ENCODE measurements around the gene IL1R2. TPM values are rescaled to one million over a fixed set of nuclear protein-coding genes. Genes with fewer than 3 reads are reported as not detected.
A peak's percentile ranks its signal among the peaks of the same experiment; 100 is the strongest.

The IL1R2 gene
- total RNA-seq, 2 experiments from 2014 or later, result 10.3 to 10.5 TPM

GRCh38 chr2:102015399-102015798 is 23.6 kb downstream of the IL1R2 start:
- H3K27me3 Mint-ChIP-seq (ENCODE audit: low read depth), result no peaks in the 10 kb centered on the region
- intact Hi-C loops (cut with micrococcal nuclease), result no loop called here

GRCh38 chr2:102016399-102016955 is 24.7 kb downstream of the IL1R2 start:
- no peaks in the 10 kb centered on the region for H3K27me3 Mint-ChIP-seq (ENCODE audit: low read depth)
- intact Hi-C loops (cut with micrococcal nuclease), result no loop called here
- H3K4me3 Mint-ChIP-seq, result no peak overlapping the region
- H3K27ac Mint-ChIP-seq, result no peak overlapping the region
- CTCF ChIA-PET, result interaction anchor here (0.6 to 3.4 kb wide), 2 partner anchors 222 to 225 kb away, joined by 3 to 20 read pairs; no protein-coding TSS in a partner anchor
- H3K36me3 Mint-ChIP-seq (ENCODE audit: low read depth), result peaks cover 9% of the 10 kb centered on the region
- peaks cover 7% of the 10 kb centered on the region for H3K9me3 Mint-ChIP-seq
- peaks cover 43% of the 10 kb centered on the region for H3K4me1 Mint-ChIP-seq (ENCODE audit: low read depth)
- no peak for DNase-seq

More at GRCh38 chr2:102015399-102015798, 23.6 kb downstream of the IL1R2 start:
- peaks cover 9% of the 10 kb centered on the region for H3K36me3 Mint-ChIP-seq (ENCODE audit: low read depth)
- H3K27ac Mint-ChIP-seq, result no peak overlapping the region
- DNase-seq, result no peak
- CTCF ChIA-PET, result interaction anchor here (1.5 to 4.9 kb wide), 3 partner anchors 9 to 226 kb away, joined by 6 to 37 read pairs (median 20); no protein-coding TSS in a partner anchor
- no peak overlapping the region for H3K4me3 Mint-ChIP-seq
- H3K9me3 Mint-ChIP-seq, result peaks cover 7% of the 10 kb centered on the region
- peaks cover 44% of the 10 kb centered on the region for H3K4me1 Mint-ChIP-seq (ENCODE audit: low read depth)

- H3K4me3 Mint-ChIP-seq, result no peak overlapping the region
- intact Hi-C loops (cut with micrococcal nuclease), result no loop called here
- DNase-seq, result no peak
- H3K27me3 Mint-ChIP-seq (ENCODE audit: low read depth), result no peaks in the 10 kb centered on the region
- H3K9me3 Mint-ChIP-seq, result no peaks in the 10 kb centered on the region
- CTCF ChIA-PET, result interaction anchor here (1.3 to 2.6 kb wide), 8 partner anchors 13 to 222 kb away, joined by 5 to 96 read pairs (median 18); no protein-coding TSS in a partner anchor
- no peaks in the 10 kb centered on the region for H3K36me3 Mint-ChIP-seq (ENCODE audit: low read depth)
- H3K4me1 Mint-ChIP-seq (ENCODE audit: low read depth), result peaks cover 24% of the 10 kb centered on the region
- no peak overlapping the region for H3K27ac Mint-ChIP-seq
Observed at GRCh38 chr2:102018823-102019445, 27.2 kb downstream of the IL1R2 start.

- no peak overlapping the region for H3K27ac Mint-ChIP-seq
- H3K4me1 Mint-ChIP-seq (ENCODE audit: low read depth), result peaks cover 25% of the 10 kb centered on the region
- CTCF ChIA-PET, result interaction anchor here (0.6 to 2.6 kb wide), 50 partner anchors 9 to 584 kb away, joined by 3 to 96 read pairs (median 4); partner anchors contain the start of gene IL1R1
- H3K9me3 Mint-ChIP-seq, result no peaks in the 10 kb centered on the region
- peak; percentile 93 for DNase-seq
- H3K36me3 Mint-ChIP-seq (ENCODE audit: low read depth), result no peaks in the 10 kb centered on the region
- intact Hi-C loops (cut with micrococcal nuclease), result loop anchor here (1.0 to 5.0 kb wide), 6 partner anchors 84 to 429 kb away; no protein-coding TSS in a partner anchor
- no peak overlapping the region for H3K4me3 Mint-ChIP-seq
- H3K27me3 Mint-ChIP-seq (ENCODE audit: low read depth), result no peaks in the 10 kb centered on the region
Observed at GRCh38 chr2:102020596-102021170, 28.9 kb downstream of the IL1R2 start.

GRCh38 chr2:102021779-102022178 is 30.0 kb downstream of the IL1R2 start:
- DNase-seq, result no peak
- no peak overlapping the region for H3K4me3 Mint-ChIP-seq
- H3K27ac Mint-ChIP-seq, result no peak overlapping the region
- H3K27me3 Mint-ChIP-seq (ENCODE audit: low read depth), result no peaks in the 10 kb centered on the region
- peaks cover 26% of the 10 kb centered on the region for H3K4me1 Mint-ChIP-seq (ENCODE audit: low read depth)
- CTCF ChIA-PET, result interaction anchor here (1.0 to 2.6 kb wide), 4 partner anchors 105 to 220 kb away, joined by 5 to 96 read pairs (median 15); no protein-coding TSS in a partner anchor
- H3K9me3 Mint-ChIP-seq, result no peaks in the 10 kb centered on the region
- intact Hi-C loops (cut with micrococcal nuclease), result loop anchor here (2.0 to 5.0 kb wide), 3 partner anchors 83 to 421 kb away; no protein-coding TSS in a partner anchor
- no peaks in the 10 kb centered on the region for H3K36me3 Mint-ChIP-seq (ENCODE audit: low read depth)

- Mint-ChIP-seq H3K4me1 (ENCODE audit: low read depth) (peaks cover 38% of the 10 kb centered on the region), H3K36me3 (ENCODE audit: low read depth) (no peaks in the 10 kb centered on the region), H3K9me3 (no peaks in the 10 kb centered on the region), H3K4me3 (no peak overlapping the region), H3K27ac (no peak overlapping the region), H3K27me3 (ENCODE audit: low read depth) (no peaks in the 10 kb centered on the region)
- intact Hi-C loops (cut with micrococcal nuclease), result loop anchor here (5.0 kb wide), 1 partner anchor 141 kb away; no protein-coding TSS in a partner anchor
- CTCF ChIA-PET, result interaction anchor here (1.0 to 7.8 kb wide), 2 partner anchors 217 to 218 kb away, joined by 5 to 49 read pairs; no protein-coding TSS in a partner anchor
- no peak for DNase-seq
Observed at GRCh38 chr2:102022884-102023539, 31.3 kb downstream of the IL1R2 start.

- Mint-ChIP-seq H3K36me3 (ENCODE audit: low read depth) (peaks cover 4% of the 10 kb centered on the region), H3K4me1 (ENCODE audit: low read depth) (peaks cover 46% of the 10 kb centered on the region), H3K27me3 (ENCODE audit: low read depth) (no peaks in the 10 kb centered on the region), H3K27ac (no peak overlapping the region), H3K4me3 (no peak overlapping the region), H3K9me3 (no peaks in the 10 kb centered on the region)
- DNase-seq, result no peak
- CTCF ChIA-PET, result interaction anchor here (1.1 to 7.8 kb wide), 2 partner anchors 25 to 216 kb away, joined by 3 to 49 read pairs; no protein-coding TSS in a partner anchor
- intact Hi-C loops (cut with micrococcal nuclease), result loop anchor here (5.0 kb wide), 1 partner anchor 142 kb away; no protein-coding TSS in a partner anchor
Observed at GRCh38 chr2:102024410-102024809, 32.6 kb downstream of the IL1R2 start.

- DNase-seq, result no peak
- Mint-ChIP-seq H3K9me3 (no peaks in the 10 kb centered on the region), H3K4me1 (ENCODE audit: low read depth) (peaks cover 48% of the 10 kb centered on the region), H3K4me3 (no peak overlapping the region), H3K27me3 (ENCODE audit: low read depth) (no peaks in the 10 kb centered on the region), H3K27ac (no peak overlapping the region), H3K36me3 (ENCODE audit: low read depth) (peaks cover 4% of the 10 kb centered on the region)
- intact Hi-C loops (cut with micrococcal nuclease), result no loop called here
- CTCF ChIA-PET, result interaction anchor here (1.1 to 7.8 kb wide), 2 partner anchors 25 to 215 kb away, joined by 3 to 49 read pairs; no protein-coding TSS in a partner anchor
Observed at GRCh38 chr2:102025016-102025501, 33.3 kb downstream of the IL1R2 start.

GRCh38 chr2:102025583-102026267 is 34.0 kb downstream of the IL1R2 start:
- Mint-ChIP-seq H3K4me1 (ENCODE audit: low read depth) (peaks cover 42% of the 10 kb centered on the region), H3K27ac (no peak overlapping the region)

GRCh38 chr2:102027036-102027980 is 35.5 kb downstream of the IL1R2 start:
- DNase-seq, result no peak
- intact Hi-C loops (cut with micrococcal nuclease), result no loop called here
- H3K9me3 Mint-ChIP-seq, result no peaks in the 10 kb centered on the region
- peaks cover 34% of the 10 kb centered on the region for H3K4me1 Mint-ChIP-seq (ENCODE audit: low read depth)
- H3K4me3 Mint-ChIP-seq, result no peak overlapping the region
- no peak overlapping the region for H3K27ac Mint-ChIP-seq
- H3K36me3 Mint-ChIP-seq (ENCODE audit: low read depth), result peaks cover 4% of the 10 kb centered on the region
- CTCF ChIA-PET, result interaction anchor here (0.5 to 7.8 kb wide), 6 partner anchors 21 to 213 kb away, joined by 3 to 49 read pairs (median 6); no protein-coding TSS in a partner anchor
- no peaks in the 10 kb centered on the region for H3K27me3 Mint-ChIP-seq (ENCODE audit: low read depth)

More at GRCh38 chr2:102025583-102026267, 34.0 kb downstream of the IL1R2 start:
- intact Hi-C loops (cut with micrococcal nuclease), result no loop called here
- Mint-ChIP-seq H3K4me3 (no peak overlapping the region), H3K27me3 (ENCODE audit: low read depth) (no peaks in the 10 kb centered on the region), H3K9me3 (no peaks in the 10 kb centered on the region), H3K36me3 (ENCODE audit: low read depth) (peaks cover 4% of the 10 kb centered on the region)
- CTCF ChIA-PET, result interaction anchor here (0.6 to 7.8 kb wide), 5 partner anchors 19 to 214 kb away, joined by 3 to 49 read pairs (median 6); no protein-coding TSS in a partner anchor
- no peak for DNase-seq
